Dermis blood vessel endothelial cell (primary cell): Measurements from ENCODE around the gene ZNF593OS. TPM values are rescaled to one million over a fixed set of nuclear protein-coding genes. Genes with fewer than 3 reads are reported as not detected.
A peak's percentile ranks its signal among the peaks of the same experiment; 100 is the strongest.

Experiments
- DNase-seq: peaks from one replicate; pipeline ENCODE4 v3.0.0; 2010
- total RNA-seq: library from RNA; depleted of rRNA; stranded (reverse); fragments of >200 nt; gene quantifications from 2 replicates; pipeline ENCODE4 v1.2.3, GENCODE V29; 2014

ZNF593OS gene
- total RNA-seq, 1 donor from 2014 or later: not detected

GRCh38 chr1:26182383-26182696 lies 10.7 kb upstream of the ZNF593OS start:
- DNase-seq: no peak

- no peak for DNase-seq
Measured at GRCh38 chr1:26181586-26182382, 10.2 kb upstream of the ZNF593OS start.

GRCh38 chr1:26180010-26180506 lies 8.4 kb upstream of the ZNF593OS start:
- no peak for DNase-seq

- DNase-seq: no peak
Measured at GRCh38 chr1:26177182-26177684, 5.6 kb upstream of the ZNF593OS start, which contains the start of gene CNKSR1. TSS of gene CNKSR1 (plus strand) at chr1:26177491. CDS start at chr1:26177548, 57 bp downstream.

- DNase-seq: no peak
Measured at GRCh38 chr1:26175346-26175745, 3.7 kb upstream of the ZNF593OS start.

GRCh38 chr1:26170472-26170821 lies 1.2 kb downstream of the ZNF593OS start:
- DNase-seq: no peak

- DNase-seq: peak; percentile 95
Measured at GRCh38 chr1:26169669-26170471, 1.8 kb downstream of the ZNF593OS start, which contains the start of gene ZNF593. TSS of gene ZNF593 (plus strand) at chr1:26169908. CDS start at chr1:26169984, 76 bp downstream.

- no peak for DNase-seq
Measured at GRCh38 chr1:26169198-26169554, 2.5 kb downstream of the ZNF593OS start.

GRCh38 chr1:26168410-26169197 lies 3.0 kb downstream of the ZNF593OS start, which contains the start of gene C1orf232:
TSS of gene C1orf232 (minus strand) at chr1:26168963. CDS start at chr1:26168499, 464 bp downstream.
- no peak for DNase-seq

- DNase-seq: no peak
Measured at GRCh38 chr1:26166719-26167281, 4.8 kb downstream of the ZNF593OS start.

GRCh38 chr1:26164861-26165842 lies 6.5 kb downstream of the ZNF593OS start:
- no peak for DNase-seq

- DNase-seq: peak; percentile 61
Measured at GRCh38 chr1:26164036-26164860, 7.4 kb downstream of the ZNF593OS start.

- no peak for DNase-seq
Measured at GRCh38 chr1:26163684-26164035, 8.0 kb downstream of the ZNF593OS start.

GRCh38 chr1:26162220-26162709 lies 9.4 kb downstream of the ZNF593OS start:
- DNase-seq: no peak

- DNase-seq: peak; percentile 59
Measured at GRCh38 chr1:26161415-26162219, 10.0 kb downstream of the ZNF593OS start.

- DNase-seq: peak; percentile 27
Measured at GRCh38 chr1:26160527-26161414, 10.9 kb downstream of the ZNF593OS start.

- DNase-seq: no peak
Measured at GRCh38 chr1:26159743-26160039, 11.9 kb downstream of the ZNF593OS start.
